Activated gamma-delta T cell treated with anti-CD3 and anti-CD28 coated beads, Interleukin-2, amount 50 U/mL, for 16 hours (primary cell): ENCODE data around the gene ERI2.
"Not testable (repeated sequence)": the region's sequence is repeated elsewhere in the genome, so short reads cannot be mapped to it uniquely, and the experiment has no call there.

Experiments used
- DNase-seq: peaks from one replicate; pipeline ENCODE4 v3.0.0-alpha.2; 2020; ENCODE audit warnings: low read depth

ERI2 gene

DNA sequence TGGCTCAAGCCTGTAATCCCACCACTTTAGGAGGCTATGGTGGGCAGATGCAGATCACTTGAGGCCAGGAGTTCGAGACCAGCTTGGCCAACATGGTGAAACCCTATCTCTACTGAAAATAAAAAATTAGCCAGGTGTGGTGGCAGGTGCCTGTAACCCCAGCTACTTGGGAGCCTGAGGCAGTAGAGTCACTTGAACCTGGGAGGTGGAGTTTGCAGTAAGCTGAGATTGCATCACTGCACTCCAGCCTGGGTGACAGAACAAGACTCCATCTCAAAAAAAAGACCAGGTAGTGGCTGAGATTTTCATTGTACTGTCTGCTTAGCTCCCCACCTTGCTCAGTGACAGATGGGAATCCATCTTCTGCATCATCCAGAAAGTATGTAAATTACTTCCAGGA lies 41.8 kb downstream of the ERI2 start:
- DNase-seq = not testable (repeated sequence)

DNA sequence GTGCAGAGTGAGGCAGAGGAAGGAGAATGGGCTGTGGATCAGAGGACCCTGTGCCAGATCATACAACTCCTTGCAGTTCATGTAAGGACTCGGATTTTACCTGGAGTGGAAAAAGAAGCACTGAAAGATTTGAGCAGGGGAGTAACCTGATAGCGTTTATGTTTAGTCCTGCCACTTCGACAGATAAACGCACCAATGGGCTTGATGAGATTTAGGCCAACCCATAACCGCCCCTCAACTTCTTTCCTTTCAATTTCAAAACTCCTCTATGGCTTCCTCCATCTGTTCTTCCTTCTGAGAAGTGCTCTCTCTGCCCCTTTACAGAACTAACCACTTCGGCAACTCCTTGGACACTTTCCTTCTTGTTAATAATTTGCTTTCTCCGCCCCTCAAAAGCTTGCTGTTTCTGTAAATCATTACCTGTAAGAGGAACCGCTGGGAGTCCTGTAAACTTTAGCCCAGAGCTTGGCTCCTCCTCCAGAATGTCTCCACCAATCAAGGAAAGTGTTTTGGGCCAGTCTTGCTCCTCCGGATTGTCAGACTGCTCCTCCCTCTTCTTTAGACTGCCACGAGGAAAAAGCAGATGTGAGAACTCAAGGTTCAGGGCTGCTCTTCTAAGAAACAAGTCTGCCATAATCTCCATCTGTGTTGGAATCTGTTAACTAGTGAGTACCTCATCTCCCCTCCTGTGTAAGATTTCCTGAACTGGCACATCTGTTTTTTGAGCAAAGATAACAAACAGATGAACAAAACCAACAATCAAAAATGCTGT lies 42.6 kb downstream of the ERI2 start, which contains the start of gene ACSM3:
Gene ACSM3 (plus strand): TSS at position 554 of the 772 bp plus-strand sequence. CDS start 6,021 bp downstream, outside the sequence.
- DNase-seq = peak; percentile 46

- no peak for DNase-seq
These were observed 43.7 kb downstream of the ERI2 start for GRCh38 chr16:20762404-20763123.

DNA sequence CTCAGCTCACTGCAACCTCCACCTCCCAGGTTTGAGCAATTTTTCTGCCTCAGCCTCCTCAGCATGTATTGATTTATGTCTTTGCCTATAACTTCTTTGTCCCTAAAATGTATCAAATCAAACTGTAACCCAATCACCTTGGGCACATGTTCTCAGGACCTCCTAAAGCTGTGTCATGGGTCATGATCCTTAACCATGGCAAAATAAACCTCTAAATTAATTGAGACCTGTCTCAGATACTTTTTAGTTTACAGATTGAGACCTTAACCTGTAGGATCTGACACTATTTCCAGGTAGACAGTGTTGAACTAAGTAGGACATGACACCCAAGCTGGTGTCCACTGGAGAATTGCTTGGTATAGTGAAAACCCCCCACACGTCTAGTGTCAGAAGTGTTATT lies 45.1 kb downstream of the ERI2 start:
- no peak for DNase-seq

- no peak for DNase-seq
These were observed 45.9 kb downstream of the ERI2 start for GRCh38 chr16:20760346-20760745.

DNA sequence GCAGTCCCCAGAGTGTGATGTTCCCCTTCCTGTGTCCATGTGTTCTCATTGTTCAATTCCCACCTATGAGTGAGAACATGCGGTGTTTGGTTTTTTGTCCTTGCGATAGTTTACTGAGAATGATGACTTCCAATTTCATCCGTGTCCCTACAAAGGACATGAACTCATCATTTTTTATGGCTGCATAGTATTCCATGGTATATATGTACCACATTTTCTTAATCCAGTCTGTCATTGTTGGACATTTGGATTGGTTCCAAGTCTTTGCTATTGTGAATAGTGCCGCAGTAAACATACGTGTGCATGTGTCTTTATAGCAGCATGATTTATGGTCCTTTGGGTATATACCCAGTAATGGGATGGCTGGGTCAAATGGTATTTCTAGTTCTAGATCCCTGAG lies 50.5 kb downstream of the ERI2 start:
- DNase-seq = not testable (repeated sequence)

- no peak for DNase-seq
These were observed 51.0 kb downstream of the ERI2 start for GRCh38 chr16:20755238-20755637.

- no peak for DNase-seq
These were observed 52.5 kb downstream of the ERI2 start for GRCh38 chr16:20753727-20754126.

GRCh38 chr16:20750558-20750957 lies 55.7 kb downstream of the ERI2 start:
- DNase-seq = no peak

DNA sequence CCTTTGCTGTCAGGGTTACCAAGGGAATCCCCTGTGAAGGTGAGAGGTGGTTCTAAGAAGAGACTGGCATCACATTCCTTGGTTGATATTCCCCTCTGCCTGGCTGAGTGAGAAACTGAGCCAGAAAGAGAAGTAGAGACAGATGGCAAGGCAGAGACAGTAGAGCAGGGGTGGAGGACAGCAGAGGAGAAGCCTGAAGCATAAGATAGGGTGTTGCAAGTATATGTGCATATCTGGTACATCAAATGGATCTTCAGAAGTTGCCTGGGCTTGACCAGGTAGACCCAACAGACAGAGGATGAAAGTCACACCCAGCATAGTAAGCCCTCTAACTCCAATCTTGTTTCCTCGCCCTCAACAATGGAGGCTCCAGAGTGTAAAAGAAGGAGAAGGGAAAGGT lies 56.8 kb downstream of the ERI2 start:
- no peak for DNase-seq

DNA sequence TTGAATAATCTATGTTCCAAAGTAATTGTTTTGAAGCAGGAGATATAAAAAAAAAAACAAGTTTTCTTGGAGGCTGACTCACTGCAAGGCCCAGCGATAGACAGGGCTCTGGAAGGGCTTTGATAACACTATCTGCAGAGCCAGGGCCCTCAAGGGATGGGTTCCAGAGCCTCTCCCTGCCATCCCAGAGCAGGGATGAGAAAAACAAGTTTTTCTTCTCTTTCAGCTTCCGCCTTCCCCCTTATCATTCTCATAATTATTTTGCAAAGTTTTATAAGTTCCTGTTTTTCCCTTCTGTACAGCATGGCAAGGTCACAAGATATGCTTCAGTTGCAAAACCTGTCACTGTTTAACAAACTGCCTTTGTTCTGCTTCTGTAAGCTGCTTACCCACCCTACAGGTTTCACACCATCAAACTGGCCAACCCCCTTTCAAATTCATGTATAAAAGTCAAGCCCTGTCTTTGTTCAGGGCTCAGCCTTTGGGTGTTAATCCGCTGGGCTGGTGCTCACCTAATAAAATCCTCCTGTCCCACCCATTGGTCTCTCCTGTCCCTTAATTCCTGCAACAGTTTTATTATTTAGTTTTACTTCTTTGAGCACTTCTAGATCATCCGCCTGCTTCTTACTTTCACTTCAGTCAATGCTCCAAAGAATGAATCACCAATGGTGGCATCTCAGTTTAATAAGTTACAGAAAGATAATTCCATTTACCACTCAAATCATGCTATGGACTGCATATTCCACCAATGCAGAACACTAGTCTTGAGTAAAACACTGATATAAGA lies 59.0 kb downstream of the ERI2 start:
- no peak for DNase-seq

- DNase-seq = no peak
These were observed 59.8 kb downstream of the ERI2 start for GRCh38 chr16:20746461-20746860.
